Measurements from ENCODE around the gene TSSK2.

GRCh38 chr22:19139001-19139356 is 7.9 kb downstream of the TSSK2 start:
- TF ChIP-seq CTCF (optimal IDR thresholded peaks at IDR 0.05 in 1 of 3, IDR thresholded peaks at IDR 0.05 in 1 of 3, conservative IDR thresholded peaks at IDR 0.05 in 1 of 3; ENCODE audit: extremely low read depth in 1 of 3, insufficient read depth in 2 of 3, low read length in 3 of 3) (no peak), EZH2 (IDR thresholded peaks at IDR 0.05; ENCODE audit: low read length) (no peak)

Measured in keratinocyte (primary cell).